HepG2 (cell line): ENCODE data around the gene SURF1. TPM values are rescaled to one million over a fixed set of nuclear protein-coding genes. Genes with fewer than 3 reads are reported as not detected.
A peak's percentile ranks its signal among the peaks of the same experiment; 100 is the strongest.

Experiments used
- ATAC-seq: fragments of 200-7000 bp; cut with Tn5 transposase; 3 replicates; pipeline ENCODE4 v1.9.1; 2020; ENCODE audit warnings: mild to moderate bottlenecking, moderate library complexity
- BruUV-seq: library from RNA; stranded (reverse); fragments of 400-500 nt; replicated peaks from 2 replicates; lab custom pipeline; 2021; lab: Mats Ljungman, UMichigan
- CTCF ChIA-PET: fragments of 300-600 bp; formaldehyde crosslinking; extraction: SDS; loops from one replicate; lab custom pipeline; 2021; ENCODE audit warnings: low total read pairs, inconsistent platforms, low intra/inter-chr PET ratio; lab: Yijun Ruan, JAX
- POLR2A ChIA-PET: fragments of 350-600 bp; sonication (Branson Sonifier 250); formaldehyde crosslinking; loops from one replicate; lab custom pipeline; 2020; ENCODE audit warnings: antibody characterized with exemption, inconsistent platforms; lab: Yijun Ruan, JAX
- DNase-seq: peaks from one replicate; pipeline ENCODE4 v3.0.0-alpha.2; 2015; ENCODE audit warnings: low spot score
- FAIRE-seq: peaks from 3 replicates; lab custom pipeline; 2011; peaks lifted over from hg19 to GRCh38; lab: Jason Lieb, UNC
- H2AFZ ChIP-seq: one replicate; pipeline ENCODE4 v1.6.1; 2011; ENCODE audit warnings: low read length, inconsistent platforms
- H3K27ac ChIP-seq: fragments of 300-600 bp; 3 replicates; pipeline ENCODE4 v1.8.0; 2011; ENCODE audit warnings: mixed run types, mild to moderate bottlenecking, mixed read lengths, low read length, inconsistent platforms; ENCODE audit not compliant: insufficient read depth; ENCODE audit errors: extremely low read length
- H3K27me3 ChIP-seq, 2 experiments: fragments of 200-600 bp in 1 of 2; 2 replicates in 1 of 2; 3 replicates in 1 of 2; pipeline versions ENCODE4 v1.6.0 to v1.8.0; 2011; ENCODE audit warnings: low read length in 2 of 2, mild to moderate bottlenecking in 2 of 2, moderate library complexity in 2 of 2, inconsistent platforms in 1 of 2; ENCODE audit not compliant: insufficient read depth in 2 of 2, control insufficient read depth in 1 of 2
- H3K36me3 ChIP-seq, 2 experiments: fragments of 200-600 bp in 1 of 2; replicated peaks in 1 of 2; 2 replicates in 1 of 2; 3 replicates in 1 of 2; pipeline versions ENCODE4 v1.5.1 to v1.8.0; 2011; ENCODE audit warnings: low read length in 2 of 2, inconsistent platforms in 1 of 2; ENCODE audit not compliant: insufficient read depth in 2 of 2, control insufficient read depth in 1 of 2
- H3K4me1 ChIP-seq: 2 replicates; pipeline ENCODE4 v1.5.1; 2012; ENCODE audit warnings: low read length, inconsistent platforms; ENCODE audit not compliant: insufficient read depth
- H3K4me2 ChIP-seq: 2 replicates; pipeline ENCODE4 v1.6.0; 2011; ENCODE audit warnings: low read depth, low read length, inconsistent platforms
- H3K4me3 ChIP-seq, 3 experiments: fragments of 200-600 bp in 1 of 3; sonication (generic), shearing (Covaris generic) in 1 of 3; replicated peaks in 1 of 3; 2 replicates each; pipeline ENCODE4 v1.5.1; 2011 to 2016; ENCODE audit warnings: low read length in 3 of 3, inconsistent platforms in 2 of 3, low read depth in 2 of 3, mild to moderate bottlenecking in 2 of 3, control low read depth in 1 of 3, mixed read lengths in 1 of 3; ENCODE audit not compliant: insufficient read depth in 1 of 3
- H3K79me2 ChIP-seq: one replicate; pipeline ENCODE4 v1.6.1; 2011; ENCODE audit warnings: low read length, inconsistent platforms; ENCODE audit not compliant: insufficient read depth
- H3K9ac ChIP-seq: 2 replicates; pipeline ENCODE4 v1.6.0; 2011; ENCODE audit warnings: mild to moderate bottlenecking, low read depth, low read length, inconsistent platforms; ENCODE audit not compliant: insufficient read depth
- H3K9me3 ChIP-seq: 2 replicates; pipeline ENCODE4 v1.5.1; 2012; ENCODE audit warnings: mild to moderate bottlenecking, low read length
- H4K20me1 ChIP-seq: 2 replicates; pipeline ENCODE4 v1.6.0; 2011; ENCODE audit warnings: inconsistent platforms, mild to moderate bottlenecking, low read length, moderate library complexity; ENCODE audit not compliant: insufficient read depth
- CTCF ChIP-seq: sonication (generic); formaldehyde crosslinking; IDR thresholded peaks from 2 replicates; pipeline ENCODE4 v1.5.0; 2020; ENCODE audit warnings: mild to moderate bottlenecking, missing genetic modification reagents, moderate library complexity
- HNRNPL ChIP-seq: fragments of 200-400 bp; formaldehyde crosslinking; IDR thresholded peaks from 2 replicates; pipeline ENCODE4 v1.6.1; 2017; ENCODE audit warnings: mild to moderate bottlenecking, low read depth, low read length
- KMT2A ChIP-seq: sonication (generic); formaldehyde crosslinking; IDR thresholded peaks from 2 replicates; pipeline ENCODE4 v1.4.0; 2020; ENCODE audit warnings: missing genetic modification reagents
- MYNN ChIP-seq: sonication (generic); formaldehyde crosslinking; IDR thresholded peaks from 2 replicates; pipeline ENCODE4 v1.4.0; 2020; ENCODE audit warnings: mild to moderate bottlenecking, low read depth, missing genetic modification reagents
- PATZ1 ChIP-seq: sonication (generic); formaldehyde crosslinking; IDR thresholded peaks from 2 replicates; pipeline ENCODE4 v1.4.0; 2020; ENCODE audit warnings: missing genetic modification reagents
- POLR2G ChIP-seq: fragments of 200-400 bp; formaldehyde crosslinking; IDR thresholded peaks from 2 replicates; pipeline ENCODE4 v1.6.1; 2018; ENCODE audit warnings: mild to moderate bottlenecking, low read depth, low read length, moderate library complexity
- RAD21 ChIP-seq: fragments of 450-650 bp; formaldehyde crosslinking; IDR thresholded peaks from 2 replicates; pipeline ENCODE4 v1.5.0; 2020; ENCODE audit warnings: mild to moderate bottlenecking
- SMAD1 ChIP-seq: sonication (generic); formaldehyde crosslinking; IDR thresholded peaks from 2 replicates; pipeline ENCODE4 v1.4.0; 2020; ENCODE audit warnings: missing genetic modification reagents, low read depth, mild to moderate bottlenecking, borderline replicate concordance
- ZBTB34 ChIP-seq: sonication (generic); formaldehyde crosslinking; IDR thresholded peaks from 2 replicates; pipeline ENCODE4 v1.8.0; 2022; ENCODE audit warnings: mild to moderate bottlenecking, missing genetic modification reagents
- ZNF687 ChIP-seq: sonication (generic); formaldehyde crosslinking; IDR thresholded peaks from 2 replicates; pipeline ENCODE4 v1.5.1; 2020; ENCODE audit warnings: mild to moderate bottlenecking, missing genetic modification reagents, moderate library complexity
- ZSCAN21 ChIP-seq: sonication (generic); formaldehyde crosslinking; IDR thresholded peaks from 2 replicates; pipeline ENCODE4 v1.8.0; 2022; ENCODE audit warnings: mild to moderate bottlenecking, missing genetic modification reagents, moderate library complexity, borderline replicate concordance
- WGBS: methylation state at CpG from one replicate; pipeline ENCODE4 v1.1.6; 2017; ENCODE audit warnings: low lambda C conversion rate; 5-methylcytosine and 5-hydroxymethylcytosine counted together
- in situ Hi-C: cut with HindIII; loops from 2 replicates; pipeline ENCODE4 v1.10.0; 2017; ENCODE audit warnings: low pct_unique_long_range_greater_than_20kb; ENCODE audit not compliant: extremely low pct_ligation_motif_present
- intact Hi-C: fragments of 100-400 bp; cut with micrococcal nuclease; formaldehyde crosslinking; loops from one replicate; pipeline ENCODE4 v1.10.0; 2022; ENCODE audit not compliant: unreplicated experiment
- polyA plus RNA-seq, 8 experiments: library from polyadenylated mRNA; depleted of rRNA in 3 of 8; stranded (reverse) in 7 of 8; unstranded in 1 of 8; fragments of >200 nt; fragmentation: Illumina TruSeq in 4 of 8; extraction: Trizol in 4 of 8; gene quantifications; 2 replicates each; pipeline versions ENCODE4 v1.2.1 to v1.2.3, GENCODE V29; 2011 to 2016; ENCODE audit warnings: low read depth in 4 of 8, missing spikeins in 1 of 8, mixed read lengths in 1 of 8; ENCODE audit not compliant: insufficient read depth in 1 of 8
- total RNA-seq, 5 experiments: library from RNA; depleted of rRNA; stranded (reverse); fragments of >200 nt; fragmentation: Illumina TruSeq; extraction: Trizol; gene quantifications; 2 replicates each; pipeline ENCODE4 v1.2.3, GENCODE V29; 2016; ENCODE audit warnings: low read depth in 1 of 5

Gene SURF1
- total and polyA plus RNA-seq, 2 of the 13 experiments (the other 11 are each of a cell fraction or from before 2014, with no cell fraction given): 17.8 to 40.7 TPM

GRCh38 chr9:133403766-133404453 is 47.6 kb upstream of the SURF1 start:
- no peak overlapping the region for H2AFZ ChIP-seq
- H3K27ac ChIP-seq: no peak overlapping the region
- H3K4me3 ChIP-seq: no peak overlapping the region
- no peaks in the 10 kb centered on the region for H3K9me3 ChIP-seq
- DNase-seq (peak; percentile 52), ATAC-seq (peak; percentile 58), FAIRE-seq (no peak)
- H3K79me2 ChIP-seq: no peaks in the 10 kb centered on the region
- no peak overlapping the region for H3K9ac ChIP-seq
- in situ Hi-C loops: no loop called here
- 0 out of 2 replicates have a peak, but pooled peaks cover 4% of the 10 kb centered on the region for H4K20me1 ChIP-seq
- 79% methylated on average over 16 of the region's 16 CpGs for WGBS
- no TSS peak for BruUV-seq
- H3K27me3 ChIP-seq: no peaks in the 10 kb centered on the region
- intact Hi-C loops: loop anchor here (1.0 kb wide), 1 partner anchor 44 kb away; no protein-coding TSS in a partner anchor
- POLR2A ChIA-PET: interaction anchor here (1.0 to 1.2 kb wide), 2 partner anchors 40 to 75 kb away, joined by 3 to 4 read pairs; partner anchors contain the start of gene SLC2A6
- CTCF ChIA-PET: interaction anchor here (0.7 to 1.7 kb wide), 6 partner anchors 45 to 218 kb away, joined by 3 to 7 read pairs (median 3); partner anchors contain the start of genes SURF1 and SURF2
- peaks cover 8% of the 10 kb centered on the region for H3K4me1 ChIP-seq
- no peak overlapping the region for H3K4me2 ChIP-seq
- H3K36me3 ChIP-seq: peaks cover 14 to 30% of the 10 kb centered on the region in 2 experiments; a peak in 4 of 5 replicates
- TF ChIP-seq ZBTB34 (CRISPR knock-in tag) (peak; percentile 92), HNRNPL (peak; percentile 85), POLR2G (peak; percentile 49; the same call in 1 of the 2 replicates), PATZ1 (CRISPR knock-in tag) (peak; percentile 53; the same call in 1 of the 2 replicates), KMT2A (no peak), RAD21 (CRISPR knock-in tag) (peak; percentile 74), SMAD1 (0 out of 2 replicates have a peak, but pooled peaks have one; percentile 14), CTCF (peak; percentile 88), ZSCAN21 (0 out of 2 replicates have a peak, but pooled peaks have one; percentile 30), MYNN (CRISPR knock-in tag) (no peak), ZNF687 (peak; percentile 38)
